Measurements from ENCODE around the gene NRXN3.

The NRXN3 gene

DNA sequence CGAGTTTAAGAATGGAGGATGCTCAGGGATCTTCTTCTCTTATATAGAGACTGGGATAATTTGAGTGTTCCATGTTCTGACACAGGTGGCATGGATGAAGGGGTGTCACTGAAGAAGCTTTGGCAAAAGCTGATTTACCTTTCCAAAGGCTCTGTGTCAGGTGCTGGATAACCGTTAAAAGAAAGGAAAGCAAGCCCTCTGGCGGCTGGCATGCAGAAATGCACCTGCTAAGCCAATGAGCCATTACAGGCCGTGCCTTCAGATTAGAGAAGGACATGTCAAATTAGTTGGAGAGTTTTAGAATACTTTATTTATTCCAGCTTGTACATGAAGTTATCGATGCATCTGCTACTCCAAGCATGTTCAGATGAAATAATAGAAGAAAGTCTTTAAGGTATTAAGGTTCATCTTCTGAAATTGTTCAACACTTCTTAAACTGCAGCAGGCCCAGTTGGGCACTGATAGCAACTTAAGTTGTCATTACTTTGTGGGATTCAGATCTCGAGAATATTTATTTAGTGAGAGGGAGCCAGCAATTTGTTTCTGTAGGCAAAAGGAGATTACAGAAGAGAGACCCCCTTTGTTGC lies 678.2 kb downstream of the NRXN3 start:
- peak in 1 of 2 donors; percentile 6 for DNase-seq

DNA sequence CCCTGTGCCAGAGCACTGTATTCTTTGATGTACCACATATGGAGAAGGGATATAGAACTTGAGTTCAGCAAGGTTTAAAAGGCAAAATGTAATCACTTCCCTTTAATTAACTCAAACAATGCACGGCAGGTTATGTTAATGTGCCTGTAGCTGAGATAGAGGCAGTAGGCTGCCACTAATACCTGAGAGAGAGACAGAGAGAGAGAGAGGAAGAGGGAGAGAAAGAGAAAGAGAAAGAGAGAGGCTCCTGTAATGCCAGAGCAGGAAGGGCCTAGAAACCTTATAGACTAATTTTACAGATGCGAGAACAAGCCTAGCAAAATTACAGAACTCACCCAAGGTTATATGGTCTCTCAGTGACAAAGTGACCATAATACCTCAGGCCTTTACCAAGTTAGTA lies 679.8 kb downstream of the NRXN3 start:
- DNase-seq, result no peak

DNA sequence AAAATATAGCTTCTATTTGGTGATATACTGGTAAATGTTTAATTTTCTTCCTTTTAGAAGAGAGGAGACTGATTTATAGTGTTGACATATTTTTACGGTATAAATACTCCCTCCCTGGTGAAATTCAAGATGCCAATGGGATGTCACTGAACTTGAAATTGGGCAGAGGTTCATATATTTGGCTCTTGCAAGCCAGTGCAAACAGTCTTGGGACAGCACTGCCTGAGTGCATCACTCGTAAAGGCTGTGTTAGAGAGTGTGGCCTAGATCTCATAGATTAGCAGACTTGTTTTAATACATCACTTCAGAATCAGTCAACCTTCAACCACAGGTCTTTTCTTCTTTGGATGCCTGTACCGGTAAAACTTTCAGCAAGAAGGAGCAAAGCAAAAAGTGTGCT lies 681.0 kb downstream of the NRXN3 start:
- no peak for DNase-seq

DNA sequence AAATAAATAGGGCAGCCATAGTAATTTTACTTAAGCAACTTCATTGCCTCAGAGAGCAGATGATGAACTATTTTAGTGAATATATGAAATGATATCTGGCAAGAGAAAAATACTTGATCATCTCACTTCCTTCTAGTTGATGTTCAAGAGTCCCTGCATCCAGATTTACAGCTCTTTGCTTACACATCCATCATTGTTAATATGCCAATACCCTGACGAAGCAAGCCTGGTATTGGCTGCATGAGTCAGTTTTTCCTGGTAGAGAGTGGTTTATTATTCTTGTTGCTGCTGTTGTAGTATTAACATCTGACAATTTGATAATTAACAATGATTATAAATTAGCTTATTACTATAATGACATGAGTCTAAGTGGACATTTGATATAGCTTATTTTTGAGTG lies 681.9 kb downstream of the NRXN3 start:
- no peak for DNase-seq

GRCh38 chr14:78857974-78858373 lies 687.8 kb downstream of the NRXN3 start:
- no peak for DNase-seq

DNA sequence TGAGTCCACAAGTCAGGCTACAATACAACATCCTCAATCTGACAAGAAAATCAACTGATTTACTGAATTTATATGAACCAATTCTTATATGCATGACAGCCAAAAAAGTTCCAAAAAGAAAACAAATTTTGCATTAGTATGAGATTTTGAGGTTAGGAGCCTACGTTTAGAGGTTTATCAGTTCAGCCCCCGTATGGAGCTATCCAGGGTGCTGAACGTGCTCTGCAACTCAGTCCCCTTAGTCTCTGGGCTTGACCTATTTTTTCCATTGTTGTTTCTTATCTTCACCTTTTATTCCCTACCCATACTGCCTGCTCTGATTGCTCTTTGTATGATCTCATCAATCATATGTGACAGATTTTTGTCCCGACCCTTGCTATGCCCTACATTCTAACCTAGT lies 693.0 kb downstream of the NRXN3 start:
- DNase-seq, result no peak

- no peak for DNase-seq
These were observed 702.7 kb downstream of the NRXN3 start for GRCh38 chr14:78872837-78873236.

DNA sequence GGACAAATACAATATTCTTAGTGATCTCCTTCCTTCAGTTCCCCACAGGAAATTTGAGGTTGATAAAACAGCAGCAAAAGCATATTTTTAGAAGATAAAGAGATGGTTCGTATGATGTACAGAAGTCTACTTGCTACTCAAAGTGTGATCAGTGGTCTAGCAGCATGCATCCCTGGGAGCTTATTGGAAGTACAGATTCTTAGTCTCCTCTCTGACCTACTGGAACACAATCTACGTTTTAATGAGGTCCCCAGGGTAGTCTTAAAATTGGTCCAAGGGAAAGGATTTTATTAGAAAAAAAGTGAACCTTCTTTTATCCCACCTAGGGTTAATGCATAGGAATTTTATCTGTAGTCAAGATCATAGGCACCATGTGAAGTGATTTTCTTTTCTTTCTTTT lies 703.4 kb downstream of the NRXN3 start:
- no peak for DNase-seq

GRCh38 chr14:78875049-78875448 lies 704.9 kb downstream of the NRXN3 start:
- DNase-seq, result no peak

- DNase-seq, result no peak
These were observed 715.7 kb downstream of the NRXN3 start for GRCh38 chr14:78885884-78886283.

- DNase-seq, result no peak
These were observed 727.3 kb downstream of the NRXN3 start for GRCh38 chr14:78897443-78897842.

DNA sequence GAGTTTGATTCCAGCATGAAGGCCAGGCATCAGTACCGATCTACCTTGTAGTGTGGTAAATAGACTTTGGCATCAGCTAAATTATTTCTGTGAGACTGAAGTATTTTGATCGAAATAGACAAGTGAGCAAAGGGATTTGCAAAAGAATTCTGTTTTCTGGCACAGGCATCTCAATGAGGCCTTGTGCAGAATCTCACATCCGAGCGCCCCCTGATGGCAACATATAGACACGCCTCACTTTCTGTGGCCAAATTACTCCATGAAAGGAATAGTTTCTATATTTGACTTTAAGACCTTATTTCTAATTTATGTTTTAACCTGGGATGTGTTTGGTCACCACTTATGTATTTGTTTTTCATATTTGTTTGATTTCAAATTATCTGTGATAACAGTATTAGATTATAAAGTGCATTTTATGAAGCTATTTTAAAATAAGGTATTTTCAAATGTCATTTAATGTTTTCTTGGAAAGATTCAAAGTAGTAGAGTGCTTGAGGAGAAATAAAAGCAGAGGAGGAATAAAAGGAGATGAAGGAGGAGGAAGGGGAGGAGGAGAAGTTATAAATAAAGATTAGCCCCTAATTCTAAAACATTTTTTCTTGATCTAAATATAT lies 731.9 kb downstream of the NRXN3 start:
- no peak for DNase-seq

DNA sequence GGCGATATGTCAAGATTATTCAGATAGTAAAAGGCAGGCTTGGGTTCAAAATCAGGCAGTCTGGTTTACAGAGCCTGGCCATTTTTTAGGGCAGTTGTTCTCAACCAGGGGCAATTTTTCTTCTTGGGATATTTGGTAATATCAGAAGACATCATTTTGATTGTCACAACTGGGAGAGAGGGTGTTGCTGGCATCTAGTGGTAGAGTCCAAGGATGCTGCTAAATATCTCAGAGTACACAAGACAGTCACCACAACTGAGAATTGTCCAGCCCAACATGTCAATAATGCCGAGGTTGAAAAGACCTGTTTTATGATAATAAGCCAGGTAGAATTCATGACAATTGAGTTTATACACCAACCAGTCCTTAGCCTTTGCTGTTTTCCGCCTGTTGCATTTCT lies 733.9 kb downstream of the NRXN3 start:
- no peak for DNase-seq

- no peak for DNase-seq
These were observed 747.3 kb downstream of the NRXN3 start for GRCh38 chr14:78917462-78917861.

- DNase-seq, result no peak
These were observed 751.7 kb downstream of the NRXN3 start for GRCh38 chr14:78921856-78922255.

DNA sequence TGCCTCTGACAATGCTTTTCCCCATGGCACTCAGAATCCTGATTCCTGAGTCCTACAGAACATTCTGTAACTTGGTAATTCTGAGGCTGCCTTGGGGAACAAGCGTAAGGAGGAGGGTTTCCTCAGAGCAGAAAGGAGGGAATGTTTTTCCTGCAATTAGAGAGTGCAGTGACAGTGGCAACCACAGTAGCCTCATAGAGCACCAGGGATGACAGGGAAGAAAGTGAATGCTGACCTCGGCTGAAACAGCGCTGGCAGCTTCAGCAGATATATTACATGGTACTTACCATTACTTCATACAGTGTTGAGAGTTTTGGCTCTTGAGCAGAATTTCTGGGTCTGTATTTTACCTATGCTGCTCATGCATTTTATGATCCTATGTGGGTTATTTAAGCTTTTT lies 757.1 kb downstream of the NRXN3 start:
- no peak for DNase-seq

DNA sequence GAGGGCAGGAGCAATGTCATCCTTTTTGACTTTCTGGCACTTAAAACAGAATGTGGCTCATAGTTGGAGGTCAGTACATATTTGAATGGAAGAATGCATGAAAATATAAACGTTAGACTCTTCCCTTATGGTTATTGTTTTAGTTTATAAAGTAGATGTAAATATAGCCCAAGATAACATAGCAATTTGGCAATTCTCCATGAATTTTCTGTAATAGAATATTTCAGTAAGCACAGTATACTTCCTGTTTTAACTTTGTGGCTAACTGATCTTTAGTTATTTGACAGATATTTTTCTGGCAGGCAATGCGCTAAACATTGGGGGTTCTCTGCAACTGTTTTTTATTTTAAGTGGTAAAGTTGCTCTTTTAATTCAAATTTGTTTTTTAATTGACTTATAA lies 763.0 kb downstream of the NRXN3 start:
- no peak for DNase-seq

DNA sequence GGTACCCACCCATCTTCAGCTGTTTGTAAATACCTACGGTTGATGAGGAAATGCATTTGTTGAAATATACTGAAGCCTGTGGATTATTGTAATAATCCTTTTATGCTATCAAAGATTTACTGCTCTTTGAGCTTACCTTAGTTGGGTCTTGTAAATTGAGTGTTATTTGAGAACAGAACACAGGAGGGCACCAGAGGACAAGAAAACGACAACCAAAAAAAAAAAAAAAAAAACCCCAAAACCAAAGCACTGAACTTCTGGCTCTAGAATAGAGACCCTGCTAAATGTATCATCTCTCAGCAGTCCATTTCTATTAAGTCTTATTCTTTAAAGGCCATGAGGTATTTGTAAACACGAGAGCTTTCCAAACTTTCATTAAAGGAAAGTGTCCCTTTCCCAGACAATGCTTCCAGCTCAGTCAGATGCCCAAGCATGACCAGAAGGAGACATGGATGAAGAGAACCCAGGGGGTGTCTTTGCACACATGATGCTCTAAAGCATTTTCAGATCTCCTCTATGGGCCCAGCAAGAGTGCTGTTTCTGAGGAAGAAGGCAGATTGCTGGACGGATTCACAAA lies 763.9 kb downstream of the NRXN3 start:
- no peak for DNase-seq

DNA sequence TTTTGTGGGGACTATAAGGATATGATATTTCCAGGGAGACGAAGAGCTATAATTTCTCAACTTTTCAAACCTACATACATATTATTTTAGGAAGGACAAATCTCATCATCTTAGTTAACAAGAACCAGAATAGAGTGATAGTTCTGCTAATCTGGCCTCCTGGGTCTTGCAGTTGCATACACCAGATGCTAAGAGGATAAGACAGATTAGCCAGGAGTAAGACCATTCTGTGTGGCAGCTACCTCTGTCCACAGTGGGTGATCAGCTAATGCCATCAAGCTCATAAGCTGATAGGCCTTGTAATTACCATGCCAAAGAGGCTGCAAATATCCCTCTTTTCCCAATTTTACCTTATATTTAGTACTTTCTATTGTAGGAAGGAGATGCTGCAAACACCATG lies 776.8 kb downstream of the NRXN3 start:
- DNase-seq, result no peak

DNA sequence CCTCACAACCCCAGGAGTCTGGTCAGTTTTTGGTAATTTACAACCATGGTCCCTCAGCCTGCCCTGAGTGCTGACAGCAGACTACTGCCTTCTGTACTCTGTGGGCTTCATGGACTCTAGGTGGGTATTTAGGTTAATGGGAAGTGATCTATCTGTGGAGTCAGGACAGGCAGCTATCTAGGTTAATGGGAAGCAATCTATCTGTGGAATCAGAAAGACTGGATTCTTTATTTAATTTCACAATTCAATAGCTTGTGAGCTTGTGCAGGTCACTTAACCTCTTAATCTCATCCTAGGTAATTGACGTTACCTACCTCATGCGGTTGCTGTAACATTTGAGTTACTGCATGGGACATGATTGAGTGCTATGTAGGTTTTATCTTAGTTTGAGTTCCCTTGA lies 777.5 kb downstream of the NRXN3 start:
- DNase-seq, result no peak

DNA sequence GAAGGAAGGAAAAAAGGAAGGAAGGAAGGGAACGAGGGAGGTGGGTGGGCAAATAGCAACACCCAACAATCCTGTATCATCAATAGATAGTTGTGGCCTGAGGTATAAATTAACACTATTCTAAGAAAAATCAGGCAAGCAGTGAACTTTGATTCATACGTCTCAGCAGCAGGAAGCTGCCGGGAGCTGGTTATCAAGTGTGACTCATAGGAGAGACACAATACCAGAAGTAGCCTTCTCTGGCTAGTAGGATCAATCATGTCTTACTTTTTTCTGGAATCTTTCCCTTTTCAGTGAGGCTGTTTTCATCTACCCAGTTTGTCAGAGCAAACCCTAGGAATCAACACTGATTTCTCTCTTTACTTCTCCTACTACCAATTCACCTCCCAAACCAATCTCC lies 780.5 kb downstream of the NRXN3 start:
- DNase-seq, result no peak

DNA sequence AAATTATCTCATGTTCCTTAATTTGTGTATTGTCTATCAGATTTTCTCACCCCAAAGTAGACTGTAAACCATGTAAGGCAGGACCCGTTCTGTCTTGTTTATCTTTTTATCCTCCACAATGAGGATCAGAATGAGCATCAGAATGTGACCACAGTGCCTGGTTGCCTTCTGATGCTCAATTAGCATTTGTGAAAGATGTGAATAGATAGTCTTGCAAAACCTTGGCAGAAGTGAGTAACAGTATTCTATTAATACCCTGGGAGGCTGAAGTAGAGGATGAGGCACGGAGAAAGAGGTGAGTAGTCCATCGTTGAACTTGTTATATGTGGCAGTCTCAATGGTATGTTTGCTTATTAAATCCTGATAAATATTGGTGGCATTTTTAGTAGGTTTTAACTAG lies 781.4 kb downstream of the NRXN3 start:
- DNase-seq, result no peak

GRCh38 chr14:78959674-78960264 lies 789.6 kb downstream of the NRXN3 start:
- DNase-seq, result peak; percentile 12 to 38

GRCh38 chr14:78967111-78967809 lies 797.1 kb downstream of the NRXN3 start:
- no peak for DNase-seq
